ENCODE data around the gene ZGPAT.

Gene ZGPAT, protein sequence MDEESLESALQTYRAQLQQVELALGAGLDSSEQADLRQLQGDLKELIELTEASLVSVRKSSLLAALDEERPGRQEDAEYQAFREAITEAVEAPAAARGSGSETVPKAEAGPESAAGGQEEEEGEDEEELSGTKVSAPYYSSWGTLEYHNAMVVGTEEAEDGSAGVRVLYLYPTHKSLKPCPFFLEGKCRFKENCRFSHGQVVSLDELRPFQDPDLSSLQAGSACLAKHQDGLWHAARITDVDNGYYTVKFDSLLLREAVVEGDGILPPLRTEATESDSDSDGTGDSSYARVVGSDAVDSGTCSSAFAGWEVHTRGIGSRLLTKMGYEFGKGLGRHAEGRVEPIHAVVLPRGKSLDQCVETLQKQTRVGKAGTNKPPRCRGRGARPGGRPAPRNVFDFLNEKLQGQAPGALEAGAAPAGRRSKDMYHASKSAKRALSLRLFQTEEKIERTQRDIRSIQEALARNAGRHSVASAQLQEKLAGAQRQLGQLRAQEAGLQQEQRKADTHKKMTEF

DNA sequence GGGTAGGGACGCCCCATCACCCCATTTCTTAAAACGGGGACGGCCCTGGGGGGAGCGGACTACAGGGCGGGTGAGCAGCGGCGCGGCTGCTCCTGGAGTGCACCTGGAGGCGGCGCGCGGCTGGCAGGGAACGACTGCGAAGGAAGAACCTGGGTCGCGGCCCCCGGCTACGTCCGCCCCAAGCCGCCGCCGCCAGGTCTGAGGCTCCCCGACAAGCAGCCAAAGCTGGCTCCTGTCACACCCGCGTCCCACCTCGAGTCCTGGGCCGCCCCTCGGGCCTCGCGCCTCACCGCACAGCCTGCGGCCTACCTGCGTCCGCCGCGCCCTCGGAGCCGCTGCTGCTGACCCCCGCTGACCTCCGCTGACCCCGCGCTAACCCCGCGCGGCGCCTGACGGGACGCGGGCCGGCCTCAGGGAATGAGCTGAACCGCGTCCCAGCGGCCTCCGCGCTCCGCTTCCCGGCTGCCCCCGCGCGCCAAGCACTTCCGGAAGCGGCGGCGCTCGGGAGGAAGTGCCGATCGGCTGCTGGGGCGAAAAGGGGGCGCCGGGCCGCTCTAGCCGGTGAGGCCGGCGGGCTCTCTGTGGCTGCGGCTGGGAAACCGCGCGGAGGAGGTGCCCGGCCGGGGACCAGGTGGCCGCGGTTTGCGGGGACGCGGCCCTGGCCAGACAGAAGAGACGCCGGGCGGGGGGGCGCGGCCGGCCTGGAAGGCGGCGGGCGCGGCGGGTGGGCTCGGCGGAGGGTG lies at the start of gene ZGPAT, which contains the start of gene ARFRP1:
Gene ZGPAT (plus strand): TSS at position 482 of the 743 bp plus-strand sequence. CDS start 542 bp downstream, outside the sequence.
Gene ARFRP1 (minus strand): TSS at position 419 of the 743 bp plus-strand sequence. CDS start 885 bp downstream, outside the sequence.
- no peak for TF ChIP-seq GATA3 (IDR thresholded peaks at IDR 0.05; ENCODE audit: low read depth, low read length)
- no peak for TF ChIP-seq GATA2 (IDR thresholded peaks at IDR 0.05; ENCODE audit: low read depth, low read length)

DNA sequence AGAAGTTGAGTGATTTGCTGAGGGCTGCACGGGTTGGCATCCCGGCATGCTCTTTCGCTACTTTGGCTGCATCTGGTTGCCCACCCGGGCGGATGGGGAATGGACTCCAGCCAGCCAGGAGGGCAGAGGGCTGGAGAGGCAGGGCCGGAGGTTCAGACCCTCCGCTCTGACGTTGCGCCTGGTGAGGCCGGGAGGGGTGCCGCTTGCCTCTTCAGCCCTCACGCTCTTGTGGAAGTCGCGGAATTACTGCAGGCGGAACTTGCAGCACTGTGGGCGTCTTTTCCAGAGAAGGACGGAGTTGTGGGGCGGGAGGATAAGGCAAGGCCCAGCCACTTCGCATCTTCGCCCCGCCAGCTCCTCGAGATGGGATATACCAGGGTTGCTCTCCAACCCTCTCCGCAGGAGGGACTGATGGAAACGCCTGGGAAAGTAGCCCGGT lies 49.1 kb upstream of the ZGPAT start:
- no peak for TF ChIP-seq GATA2 (IDR thresholded peaks at IDR 0.05; ENCODE audit: low read depth, low read length)
- TF ChIP-seq GATA3 (IDR thresholded peaks at IDR 0.05; ENCODE audit: low read depth, low read length) = no peak

DNA sequence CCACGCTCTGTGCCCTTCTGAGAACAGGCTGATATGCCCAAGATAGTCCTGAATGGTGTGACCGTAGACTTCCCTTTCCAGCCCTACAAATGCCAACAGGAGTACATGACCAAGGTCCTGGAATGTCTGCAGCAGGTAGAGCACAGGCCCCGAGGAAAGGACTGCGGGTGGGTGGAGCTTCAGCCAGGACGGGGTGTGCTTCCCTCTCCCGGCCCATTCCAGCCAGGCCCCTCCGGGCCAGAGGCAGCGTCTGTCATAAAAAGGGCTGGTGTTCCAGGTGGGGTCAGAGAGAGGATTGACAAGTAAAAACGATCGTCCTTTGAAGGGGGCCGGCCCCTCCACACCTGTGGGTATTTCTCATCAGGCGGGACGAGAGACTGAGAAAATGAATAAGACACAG lies 48.5 kb upstream of the ZGPAT start:
- TF ChIP-seq GATA2 (IDR thresholded peaks at IDR 0.05; ENCODE audit: low read depth, low read length) (no peak), GATA3 (IDR thresholded peaks at IDR 0.05; ENCODE audit: low read depth, low read length) (no peak)

DNA sequence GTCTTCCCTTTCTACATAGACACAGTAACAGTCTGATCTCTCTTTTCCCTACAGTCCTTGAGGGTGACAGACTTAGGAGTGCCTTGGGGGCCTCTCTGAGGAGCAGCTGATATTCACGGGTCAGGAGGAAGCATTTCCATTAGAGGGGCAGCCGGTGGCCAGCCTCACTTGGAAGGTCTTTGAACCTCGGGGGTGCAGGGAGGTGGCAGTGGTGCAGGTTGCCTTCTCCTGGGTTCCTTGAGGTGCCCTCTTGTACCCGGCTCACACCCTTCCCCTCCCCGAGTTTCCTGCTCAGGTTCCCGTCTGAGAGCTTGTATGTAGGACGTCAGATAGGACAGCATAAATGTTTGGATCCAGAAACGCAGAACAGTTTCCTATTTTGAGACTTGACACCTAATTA lies 47.2 kb upstream of the ZGPAT start:
- no peak for TF ChIP-seq GATA2 (IDR thresholded peaks at IDR 0.05; ENCODE audit: low read depth, low read length)

DNA sequence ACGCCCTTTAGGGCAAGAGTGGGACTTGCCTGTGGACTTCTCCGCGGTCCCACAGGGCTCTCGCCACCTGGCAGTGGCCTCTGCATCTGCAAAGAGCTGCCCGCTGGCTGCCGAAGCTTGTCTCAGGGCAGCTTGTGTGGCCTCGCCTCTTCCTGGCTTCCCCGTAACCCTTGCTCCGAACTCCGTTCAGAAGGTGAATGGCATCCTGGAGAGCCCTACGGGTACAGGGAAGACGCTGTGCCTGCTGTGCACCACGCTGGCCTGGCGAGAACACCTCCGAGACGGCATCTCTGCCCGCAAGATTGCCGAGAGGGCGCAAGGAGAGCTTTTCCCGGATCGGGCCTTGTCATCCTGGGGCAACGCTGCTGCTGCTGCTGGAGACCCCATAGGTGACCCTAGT lies 46.7 kb upstream of the ZGPAT start:
- TF ChIP-seq GATA3 (IDR thresholded peaks at IDR 0.05; ENCODE audit: low read depth, low read length) = no peak
- TF ChIP-seq GATA2 (IDR thresholded peaks at IDR 0.05; ENCODE audit: low read depth, low read length) = no peak

DNA sequence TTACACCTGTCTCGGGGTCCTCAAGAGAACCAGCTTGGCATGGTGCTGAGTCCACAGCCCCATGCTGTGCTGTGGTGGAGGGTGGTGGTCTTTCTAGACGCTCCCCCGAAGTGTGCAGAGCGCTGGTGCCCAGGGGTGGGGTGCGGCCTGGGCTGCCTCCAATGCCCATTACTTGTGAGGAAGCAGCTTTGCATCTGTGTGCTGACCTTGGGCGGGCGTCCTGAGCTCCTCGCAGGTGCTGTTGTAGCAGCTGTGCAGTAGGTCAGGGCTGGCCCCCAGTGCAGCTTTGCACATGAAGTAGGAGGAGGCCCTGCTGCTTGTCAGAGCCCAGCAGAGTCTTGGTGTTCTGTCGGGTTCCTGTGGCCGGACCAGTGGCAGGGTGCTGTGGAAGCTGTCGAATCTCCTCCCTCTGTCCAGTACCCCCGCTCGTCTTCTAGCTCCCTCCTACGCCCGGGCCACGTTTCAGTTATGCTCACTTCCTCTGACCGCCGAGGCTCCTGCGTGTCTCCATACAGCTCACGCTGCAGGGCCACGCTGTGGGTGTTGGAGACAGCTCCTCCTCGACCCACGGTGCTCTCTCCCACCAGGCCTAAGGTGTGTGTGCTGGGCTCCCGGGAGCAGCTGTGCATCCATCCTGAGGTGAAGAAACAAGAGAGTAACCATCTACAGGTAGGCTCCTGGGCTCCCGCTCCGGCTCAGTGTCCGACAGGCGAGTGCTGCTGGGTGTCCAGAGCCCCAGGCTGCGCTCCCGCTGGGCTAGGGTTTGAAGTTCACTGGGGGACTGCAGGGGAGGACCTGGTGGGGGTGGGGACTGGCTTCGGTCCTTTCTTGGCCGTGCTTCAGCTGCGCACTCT lies 45.7 kb upstream of the ZGPAT start:
- TF ChIP-seq GATA2 (IDR thresholded peaks at IDR 0.05; ENCODE audit: low read depth, low read length) (no peak), GATA3 (IDR thresholded peaks at IDR 0.05; ENCODE audit: low read depth, low read length) (no peak)

DNA sequence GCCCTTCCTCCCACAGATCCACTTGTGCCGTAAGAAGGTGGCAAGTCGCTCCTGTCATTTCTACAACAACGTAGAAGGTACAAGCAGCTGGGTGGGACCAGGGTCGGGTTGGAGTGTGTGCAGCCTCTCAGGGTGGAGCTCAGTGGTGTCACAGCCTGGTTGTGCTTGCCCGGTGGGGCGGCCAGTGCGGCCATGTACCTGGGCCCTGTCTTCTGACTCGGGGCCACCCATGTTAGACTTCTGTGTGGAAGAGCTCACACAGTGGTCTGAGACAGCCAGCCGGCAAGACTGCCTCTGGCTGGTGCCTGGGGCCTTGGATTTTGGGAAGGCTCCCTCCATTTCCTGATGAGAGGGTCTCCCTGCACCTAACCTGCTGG lies 45.0 kb upstream of the ZGPAT start:
- TF ChIP-seq GATA2 (IDR thresholded peaks at IDR 0.05; ENCODE audit: low read depth, low read length) = no peak
- TF ChIP-seq GATA3 (IDR thresholded peaks at IDR 0.05; ENCODE audit: low read depth, low read length) = no peak

DNA sequence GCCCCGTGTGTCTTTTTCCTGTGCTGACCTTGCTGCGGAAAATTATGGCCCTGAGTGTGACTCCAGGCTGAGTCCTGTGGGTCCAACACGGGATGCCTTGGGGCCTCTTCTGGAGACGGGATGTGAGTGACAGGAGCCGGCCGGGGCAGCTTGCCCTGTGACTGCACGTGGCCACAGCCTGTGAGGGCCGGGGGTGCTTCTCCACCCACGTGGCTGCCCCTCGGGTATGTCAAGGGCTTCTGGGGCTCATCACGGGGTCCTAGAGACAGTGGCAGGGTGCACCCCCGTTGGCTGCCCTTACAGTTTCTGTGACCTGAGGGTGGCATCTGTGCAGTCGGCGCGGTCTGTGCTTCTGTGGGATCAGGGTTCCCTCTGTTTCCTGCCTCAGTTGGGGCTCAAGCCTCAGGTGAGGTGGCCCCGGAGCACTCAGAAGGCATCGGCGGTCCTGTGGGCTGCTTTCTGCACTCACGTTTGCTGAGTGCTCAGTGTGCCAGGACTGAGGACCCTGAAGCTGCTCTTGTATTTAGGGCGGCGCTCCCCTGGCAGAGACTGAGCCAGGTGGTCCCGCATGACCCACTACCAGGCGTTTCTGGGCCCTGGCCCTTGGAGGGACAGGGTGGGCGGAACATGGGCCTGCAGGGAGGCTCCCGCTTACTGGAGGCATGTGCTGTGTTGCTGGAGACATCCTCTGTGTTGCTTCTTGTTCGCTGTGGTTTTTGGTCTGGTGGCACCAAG lies 44.3 kb upstream of the ZGPAT start:
- no peak for TF ChIP-seq GATA3 (IDR thresholded peaks at IDR 0.05; ENCODE audit: low read depth, low read length)
- no peak for TF ChIP-seq GATA2 (IDR thresholded peaks at IDR 0.05; ENCODE audit: low read depth, low read length)

DNA sequence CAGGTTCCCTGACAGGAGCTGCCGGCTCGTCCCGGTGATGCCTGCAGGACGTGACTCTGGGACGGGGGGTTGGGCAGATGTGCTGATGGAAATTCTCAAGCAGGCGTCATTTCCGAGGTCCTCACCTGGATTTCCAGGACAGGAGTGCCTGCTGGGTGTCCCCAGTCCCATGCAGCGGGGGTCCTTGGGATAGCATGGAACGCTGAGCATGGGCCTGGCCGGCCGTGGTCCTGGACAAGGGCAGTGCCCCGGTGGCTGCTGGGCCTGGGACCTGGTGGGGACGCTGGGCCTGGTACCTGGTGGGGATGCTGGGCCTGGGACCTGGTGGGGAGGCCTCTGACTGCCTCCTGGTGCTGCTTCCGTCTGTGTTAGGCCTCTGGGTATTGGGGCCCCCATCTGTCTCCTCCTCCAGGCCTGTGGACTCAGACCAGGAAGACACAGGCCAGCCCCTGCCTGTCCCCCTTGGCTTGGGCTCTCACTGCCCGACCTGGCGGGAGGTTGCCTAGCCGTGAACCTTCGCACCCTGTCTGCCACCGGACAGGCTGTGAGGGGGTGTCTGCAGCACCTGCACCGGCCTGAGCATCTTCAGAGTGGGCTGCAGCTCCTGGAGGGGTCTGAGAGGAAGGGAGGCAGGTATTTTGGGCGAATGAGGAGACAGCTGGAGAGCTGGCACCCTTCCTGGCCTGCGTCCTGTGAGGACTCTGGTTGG lies 43.5 kb upstream of the ZGPAT start:
- TF ChIP-seq GATA2 (IDR thresholded peaks at IDR 0.05; ENCODE audit: low read depth, low read length) = no peak
- no peak for TF ChIP-seq GATA3 (IDR thresholded peaks at IDR 0.05; ENCODE audit: low read depth, low read length)

DNA sequence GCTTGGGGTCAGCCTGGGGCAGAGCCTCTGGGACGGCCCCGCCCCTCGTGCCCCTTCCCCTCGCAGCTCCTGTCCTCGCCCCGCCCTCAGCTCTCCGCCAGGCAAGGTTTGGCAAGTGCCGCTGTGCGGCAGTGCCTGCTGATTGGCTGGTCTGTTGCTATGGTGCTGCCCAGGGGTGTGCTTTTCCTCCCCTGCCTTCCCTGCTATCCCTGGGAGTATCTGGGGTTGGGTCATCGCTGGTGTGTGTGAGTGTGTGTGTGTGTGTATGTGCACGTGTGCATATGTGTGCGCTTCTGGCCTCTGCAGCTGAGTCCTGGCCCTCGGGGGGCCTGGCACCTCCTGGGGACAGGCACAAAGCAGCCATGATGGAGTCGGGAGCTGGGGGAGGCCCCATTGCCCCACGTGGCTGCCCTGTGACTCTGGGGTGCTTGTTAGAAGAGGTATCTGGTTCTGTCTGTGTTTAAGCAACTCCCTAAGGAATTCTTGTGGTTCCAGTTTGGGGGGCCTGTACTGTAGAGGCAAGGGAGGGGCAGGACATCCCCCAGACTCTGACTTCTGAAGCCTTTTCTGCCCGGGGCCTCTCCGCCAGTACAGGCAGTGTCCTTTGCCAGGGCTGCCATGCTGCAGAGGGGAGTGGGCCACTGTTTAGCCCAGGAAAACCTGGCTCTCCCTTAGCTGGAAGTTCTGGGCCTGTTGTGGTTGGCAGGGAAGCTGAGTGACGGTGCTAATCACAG lies 42.8 kb upstream of the ZGPAT start:
- no peak for TF ChIP-seq GATA3 (IDR thresholded peaks at IDR 0.05; ENCODE audit: low read depth, low read length)
- no peak for TF ChIP-seq GATA2 (IDR thresholded peaks at IDR 0.05; ENCODE audit: low read depth, low read length)

DNA sequence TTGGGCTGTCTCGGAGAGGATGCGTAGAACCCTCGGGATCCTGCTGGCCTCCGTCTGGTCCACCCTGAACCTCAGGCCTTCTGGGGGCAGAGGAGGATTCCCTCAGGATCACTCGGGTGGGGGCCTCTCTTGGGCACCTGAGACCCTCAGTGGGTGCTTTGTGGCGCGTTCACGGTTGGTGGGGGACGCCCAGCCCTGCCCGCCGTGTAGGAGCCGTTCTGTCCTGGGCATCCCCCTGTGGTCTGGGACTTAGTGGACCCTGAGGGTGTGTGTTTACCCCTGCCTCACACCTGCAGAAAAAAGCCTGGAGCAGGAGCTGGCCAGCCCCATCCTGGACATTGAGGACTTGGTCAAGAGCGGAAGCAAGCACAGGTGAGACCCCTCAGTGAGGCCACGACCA lies 42.1 kb upstream of the ZGPAT start:
- TF ChIP-seq GATA2 (IDR thresholded peaks at IDR 0.05; ENCODE audit: low read depth, low read length) (no peak), GATA3 (IDR thresholded peaks at IDR 0.05; ENCODE audit: low read depth, low read length) (no peak)

DNA sequence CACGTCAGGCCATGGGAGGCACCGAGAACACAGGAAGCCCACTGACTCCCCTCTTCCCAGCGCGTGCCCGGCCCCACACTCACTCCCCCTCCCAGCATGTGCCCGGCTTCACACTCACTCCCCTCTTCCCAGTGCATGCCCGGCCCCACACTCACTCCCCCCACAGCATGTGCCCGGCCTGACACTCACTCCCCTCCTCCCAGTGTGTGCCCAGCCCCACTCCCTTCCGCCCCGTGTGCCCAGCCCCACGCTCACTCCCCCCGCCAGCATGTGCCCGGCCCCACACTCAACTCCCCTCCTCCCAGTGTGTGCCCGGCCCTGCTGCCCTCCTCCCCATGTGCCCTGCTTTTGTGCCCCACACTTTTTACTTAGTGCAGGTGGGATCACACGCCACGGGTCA lies 40.0 kb upstream of the ZGPAT start:
- TF ChIP-seq GATA3 (IDR thresholded peaks at IDR 0.05; ENCODE audit: low read depth, low read length) (no peak), GATA2 (IDR thresholded peaks at IDR 0.05; ENCODE audit: low read depth, low read length) (no peak)

All from SH-SY5Y (cell line).